K562 (cell line): ENCODE results near the gene ZKSCAN3. TPM values are rescaled to one million over a fixed set of nuclear protein-coding genes. Genes with fewer than 3 reads are reported as not detected.
A peak's percentile ranks its signal among the peaks of the same experiment; 100 is the strongest.

Experiments
- BDP1 ChIP-seq: IDR thresholded peaks from 3 replicates; pipeline ENCODE4 v1.6.1; 2011; ENCODE audit not compliant: insufficient read length, insufficient read depth
- CHD2 ChIP-seq: IDR thresholded peaks from 2 replicates; pipeline ENCODE4 v1.6.1; 2011; ENCODE audit warnings: low read depth, low read length
- CLOCK ChIP-seq: fragments of 250-450 bp; sonication (Bioruptor Pico); IDR thresholded peaks from 2 replicates; pipeline ENCODE4 v1.4.0; 2020; ENCODE audit warnings: mild to moderate bottlenecking, moderate library complexity, borderline replicate concordance
- DIDO1 ChIP-seq: fragments of 450-650 bp; IDR thresholded peaks from 2 replicates; pipeline ENCODE4 v1.6.1; 2016; ENCODE audit warnings: low read depth, missing biosample characterization, missing genetic modification characterization
- ETS2 ChIP-seq: IDR thresholded peaks from 2 replicates; pipeline ENCODE4 v1.6.1; 2016; ENCODE audit warnings: borderline replicate concordance, missing genetic modification characterization, mild to moderate bottlenecking, moderate library complexity, missing compliant biosample characterization; ENCODE audit not compliant: poor library complexity, severe bottlenecking
- GMEB1 ChIP-seq: fragments of 250-450 bp; sonication (Bioruptor Pico); IDR thresholded peaks from 2 replicates; pipeline ENCODE4 v1.4.0; 2020; ENCODE audit warnings: mild to moderate bottlenecking
- MAX ChIP-seq: sonication (generic); formaldehyde crosslinking; IDR thresholded peaks from 2 replicates; pipeline ENCODE4 v1.9.0; 2022; ENCODE audit warnings: mild to moderate bottlenecking, missing genetic modification reagents
- NCOR1 ChIP-seq: fragments of 450-650 bp; IDR thresholded peaks from 2 replicates; pipeline ENCODE4 v1.6.1; 2016; ENCODE audit warnings: mild to moderate bottlenecking, moderate library complexity
- NEUROD1 ChIP-seq: fragments of 150-350 bp; IDR thresholded peaks from 2 replicates; pipeline ENCODE4 v1.6.1; 2014; ENCODE audit warnings: borderline replicate concordance, low read length, low read depth; ENCODE audit not compliant: partially characterized antibody
- NR2C1 ChIP-seq, 2 experiments: fragments of 450-650 bp; IDR thresholded peaks; 2 replicates each; pipeline ENCODE4 v1.6.1; 2017; ENCODE audit warnings: mild to moderate bottlenecking in 2 of 2, antibody characterized with exemption in 1 of 2, inconsistent platforms in 1 of 2, missing compliant biosample characterization in 1 of 2, missing genetic modification characterization in 1 of 2
- PCBP2 ChIP-seq: fragments of 200-400 bp; formaldehyde crosslinking; IDR thresholded peaks from 2 replicates; pipeline ENCODE4 v1.6.1; 2018; ENCODE audit warnings: low read length, low read depth, mild to moderate bottlenecking, moderate library complexity; ENCODE audit not compliant: poor library complexity, severe bottlenecking
- PHF20 ChIP-seq: fragments of 450-650 bp; IDR thresholded peaks from 2 replicates; pipeline ENCODE4 v1.6.1; 2018; ENCODE audit not compliant: partially characterized antibody
- POU5F1 ChIP-seq: fragments of 150-350 bp; IDR thresholded peaks from 2 replicates; pipeline ENCODE4 v1.6.1; 2014; ENCODE audit warnings: borderline replicate concordance, low read length, low read depth, mild to moderate bottlenecking; ENCODE audit not compliant: partially characterized antibody
- RB1 ChIP-seq: fragments of 450-650 bp; IDR thresholded peaks from 2 replicates; pipeline ENCODE4 v1.6.1; 2017; ENCODE audit warnings: low read depth, mild to moderate bottlenecking
- SLC30A9 ChIP-seq: fragments of 250-450 bp; sonication (Bioruptor Pico); IDR thresholded peaks from 2 replicates; pipeline ENCODE4 v1.8.0; 2022; ENCODE audit warnings: mild to moderate bottlenecking, moderate library complexity
- YBX1 ChIP-seq: fragments of 450-650 bp; IDR thresholded peaks from 2 replicates; pipeline ENCODE4 v1.7.1; 2016; ENCODE audit warnings: mild to moderate bottlenecking
- ZC3H4 ChIP-seq: sonication (generic); formaldehyde crosslinking; IDR thresholded peaks from 2 replicates; pipeline ENCODE4 v1.9.0; 2021; ENCODE audit warnings: missing genetic modification reagents, borderline replicate concordance
- ZNF140 ChIP-seq: fragments of 250-450 bp; sonication (Bioruptor Pico); IDR thresholded peaks from 2 replicates; pipeline ENCODE4 v1.8.0; 2021; ENCODE audit warnings: moderate library complexity, mild to moderate bottlenecking, inconsistent platforms
- ZNF165 ChIP-seq: fragments of 250-450 bp; sonication (Bioruptor Pico); IDR thresholded peaks from 2 replicates; pipeline ENCODE4 v1.4.0; 2020; ENCODE audit warnings: borderline replicate concordance
- ZNF174 ChIP-seq: fragments of 250-450 bp; sonication (Bioruptor Pico); IDR thresholded peaks from 2 replicates; pipeline ENCODE4 v1.4.0; 2020; ENCODE audit warnings: mild to moderate bottlenecking
- ZNF639 ChIP-seq, 2 experiments: fragments of 200-800 bp in 1 of 2; sonication (Bioruptor generic) in 1 of 2; sonication (generic) in 1 of 2; formaldehyde crosslinking in 1 of 2; IDR thresholded peaks in 1 of 2; conservative IDR thresholded peaks in 1 of 2; 2 replicates each; pipeline versions ENCODE4 v1.5.0 to v1.6.1; 2016 to 2020; ENCODE audit warnings: missing compliant biosample characterization in 1 of 2, missing genetic modification characterization in 1 of 2, missing genetic modification reagents in 1 of 2
- polyA plus RNA-seq, 8 experiments: library from polyadenylated mRNA; depleted of rRNA in 4 of 8; stranded (reverse) in 5 of 8; unstranded in 3 of 8; fragments of >200 nt; fragmentation: Nextera tagmentation in 2 of 8; fragmentation: Illumina TruSeq in 1 of 8; extraction: Ambion mirVana in 2 of 8; extraction: Trizol in 1 of 8; gene quantifications; 2 replicates each; pipeline versions ENCODE4 v1.2.1 to v1.2.3, GENCODE V29; 2011 to 2014; ENCODE audit warnings: inconsistent platforms in 1 of 8, missing spikeins in 1 of 8
- total RNA-seq, 7 experiments: library from RNA; depleted of rRNA in 6 of 7; stranded (reverse); fragments of >200 nt in 6 of 7; fragmentation: Illumina TruSeq in 2 of 7; extraction: Trizol in 2 of 7; gene quantifications; 2 replicates each; pipeline versions ENCODE4 v1.2.1 to v1.2.3, GENCODE V29; 2011 to 2021; ENCODE audit warnings: low replicate concordance in 1 of 7

Gene ZKSCAN3
- total and polyA plus RNA-seq, 9 of the 15 experiments (the other 6 are each of a cell fraction or from before 2014, with no cell fraction given): 3.0 to 12.4 (median 10.2) TPM

GRCh38 chr6:28336284-28337120, 13.2 kb upstream of the ZKSCAN3 start (continued):
- TF ChIP-seq NR2C1 (IDR thresholded peaks at IDR 0.05): no peak
- TF ChIP-seq NR2C1 (tag; IDR thresholded peaks at IDR 0.05): peak; percentile 86
- TF ChIP-seq CLOCK (CRISPR knock-in tag): no peak
- peak in 1 of 2 experiments; percentile 99; a peak in 2 of 4 replicates for TF ChIP-seq ZNF639 (CRISPR knock-in tag; conservative IDR thresholded peaks at IDR 0.05 in 1 of 2, IDR thresholded peaks at IDR 0.05 in 1 of 2)
- no peak for TF ChIP-seq ZC3H4 (CRISPR knock-in tag)
- TF ChIP-seq RB1: no peak
- no peak for TF ChIP-seq BDP1
- TF ChIP-seq SLC30A9 (CRISPR knock-in tag): no peak
- peak; percentile 87; the same call in 1 of the 2 replicates for TF ChIP-seq ZNF174 (CRISPR knock-in tag)
- no peak for TF ChIP-seq PCBP2
- TF ChIP-seq YBX1: no peak
- no peak for TF ChIP-seq PHF20
- TF ChIP-seq NEUROD1: no peak
- peak; percentile 81 for TF ChIP-seq GMEB1 (CRISPR knock-in tag)
- TF ChIP-seq DIDO1 (tag): peak; percentile 76; the same call in 1 of the 2 replicates
- no peak for TF ChIP-seq ETS2 (tag)
- TF ChIP-seq POU5F1: no peak
- TF ChIP-seq CHD2: no peak
- TF ChIP-seq NCOR1: peak; percentile 30; the same call in 1 of the 2 replicates
- TF ChIP-seq ZNF140 (CRISPR knock-in tag): no peak
- TF ChIP-seq MAX (CRISPR knock-in tag): no peak
- TF ChIP-seq ZNF165: peak; percentile 91; the same call in 1 of the 2 replicates
